ENCODE measurements around the gene TRIM28.

The TRIM28 gene

DNA sequence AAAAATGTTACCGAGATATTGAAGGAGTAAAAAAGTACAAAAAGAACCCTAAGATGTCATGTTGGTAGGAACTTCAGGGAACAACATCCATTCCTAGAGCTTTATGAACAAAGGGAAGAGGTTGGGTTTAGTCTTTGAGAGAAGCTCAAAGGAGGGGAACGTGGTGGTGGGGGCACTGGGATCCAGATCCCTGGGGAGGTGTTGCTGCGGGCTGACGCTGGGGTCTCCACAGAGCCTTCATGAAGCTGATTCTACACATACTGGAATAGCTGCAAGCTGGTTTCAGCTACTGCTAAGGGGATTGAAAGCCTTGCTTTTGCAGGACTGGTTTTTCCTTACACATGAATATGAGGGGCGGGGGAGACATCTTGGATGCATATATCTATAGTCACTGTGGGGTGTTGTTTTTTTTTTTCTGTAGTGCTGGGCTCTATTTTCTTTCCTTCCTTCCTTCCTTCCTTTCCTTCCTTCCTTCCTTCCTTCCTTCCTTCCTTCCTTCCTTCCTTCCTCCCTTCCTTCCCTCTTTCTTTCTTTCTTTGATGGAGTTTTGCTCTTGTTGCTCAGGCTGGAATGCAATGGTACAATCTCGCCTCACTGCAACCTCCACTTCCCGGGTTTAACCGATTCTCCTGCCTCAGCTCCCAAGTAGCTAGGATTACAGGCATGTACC is 35.7 kb downstream of the TRIM28 start:
- no peak for DNase-seq

- peak; percentile 90 to 92 for DNase-seq
These were observed 37.6 kb downstream of the TRIM28 start for GRCh38 chr19:58581227-58582141.

DNA sequence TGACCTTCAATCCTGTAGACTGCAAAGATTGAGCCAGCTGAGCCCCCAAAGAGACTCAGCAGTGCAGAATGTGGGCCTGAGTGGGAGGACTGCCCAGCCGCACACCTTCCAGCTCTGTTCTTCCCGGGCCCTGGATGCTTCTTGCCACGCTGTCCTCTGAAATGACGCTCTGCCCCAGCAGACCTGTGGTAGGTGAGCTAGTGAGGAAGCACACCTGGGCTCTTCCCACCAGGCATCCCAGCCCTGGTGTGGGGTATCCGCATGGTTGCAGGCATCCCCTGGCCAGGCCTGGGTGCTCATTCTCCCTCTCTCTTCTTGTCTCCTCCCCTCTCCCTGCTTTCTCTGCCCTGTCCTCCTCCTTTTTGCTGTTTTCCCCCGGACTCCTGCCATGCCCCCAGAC is 39.1 kb downstream of the TRIM28 start:
- DNase-seq, result no peak

DNA sequence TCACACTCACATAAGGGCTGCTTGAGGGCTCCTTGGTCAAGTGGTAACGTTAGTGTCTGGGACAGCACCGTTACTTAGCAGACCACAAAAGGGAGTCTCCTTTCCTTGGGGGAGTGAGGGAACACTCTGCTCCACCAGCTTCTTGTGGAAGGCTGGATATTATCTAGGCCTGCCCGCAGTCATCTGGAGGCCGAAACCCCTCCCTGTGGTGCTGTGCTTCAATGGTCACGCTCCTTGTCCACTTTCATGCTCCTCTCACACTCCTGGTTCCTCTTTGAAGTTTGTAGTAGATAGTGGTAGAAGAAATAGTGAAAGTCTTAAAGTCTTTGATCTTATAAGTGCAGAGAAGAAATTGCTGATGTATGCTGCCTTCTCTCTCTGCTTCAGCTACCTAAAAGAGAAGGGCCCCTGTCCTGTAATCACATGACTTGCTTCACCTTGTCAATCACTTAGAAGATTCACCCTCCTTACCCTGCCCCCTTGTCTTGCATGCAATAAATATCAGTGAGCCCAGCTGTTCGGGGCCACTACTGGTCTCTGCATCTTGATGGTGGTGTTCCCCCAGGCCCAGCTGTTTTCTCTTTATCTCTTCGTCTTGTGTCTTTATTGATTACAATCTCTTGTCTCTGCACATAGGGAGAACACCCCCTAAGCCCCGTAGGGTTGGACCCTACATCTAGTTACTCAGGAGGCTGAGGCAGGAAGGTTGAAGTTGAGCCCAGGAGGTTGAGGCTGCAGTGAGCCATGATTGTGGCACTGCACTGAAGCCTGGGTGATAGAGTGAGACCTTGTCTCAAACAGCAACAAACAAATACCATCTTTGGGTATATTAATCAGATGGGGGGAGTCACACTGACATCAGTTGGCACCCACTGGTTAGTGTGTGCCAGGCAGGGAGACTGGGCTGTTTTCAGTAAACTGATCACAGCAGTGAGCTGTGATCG is 40.9 kb downstream of the TRIM28 start:
- no peak for DNase-seq

GRCh38 chr19:58585442-58586132 is 41.7 kb downstream of the TRIM28 start:
- no peak for DNase-seq

- DNase-seq, result no peak
These were observed 42.4 kb downstream of the TRIM28 start for GRCh38 chr19:58586133-58586765.

Data from CD4-positive, alpha-beta T cell treated with Interferon alpha-2 for 1 hour (primary cell).